GM19328 (cell line): ENCODE results near the gene KRT27.
"Not testable (repeated sequence)": the region's sequence is repeated elsewhere in the genome, so short reads cannot be mapped to it uniquely, and the experiment has no call there.

ENCODE experiments used
- ATAC-seq: cut with Tn5 transposase; IDR thresholded peaks from one replicate; pipeline ENCODE4 v1.9.1; 2021; ENCODE audit warnings: mild to moderate bottlenecking, moderate library complexity; ENCODE audit not compliant: unreplicated experiment

KRT27 gene

DNA sequence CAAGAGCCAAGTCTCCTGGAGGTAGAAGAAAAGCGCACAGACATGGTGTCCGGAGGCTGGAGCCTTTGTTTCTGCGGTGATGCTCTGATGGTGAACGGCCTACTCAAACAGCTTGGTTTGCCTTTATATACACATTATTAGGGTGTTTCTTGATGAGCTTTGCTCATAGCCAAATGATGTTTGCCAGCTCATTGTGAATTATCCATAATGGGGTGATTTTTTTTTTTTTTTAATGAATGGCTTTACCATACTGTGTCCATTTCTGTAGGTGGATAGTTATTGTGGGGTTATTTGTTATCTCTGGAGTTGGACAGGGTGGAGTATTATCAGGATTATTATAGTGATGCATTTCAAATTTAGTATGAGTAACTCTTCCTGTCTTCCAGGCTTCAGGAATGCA, at the start of gene KRT27:
KRT27 (minus strand) TSS at position 101 of the 400 bp plus-strand sequence; CDS start at position 44, 57 bp downstream.
- ATAC-seq = no peak

DNA sequence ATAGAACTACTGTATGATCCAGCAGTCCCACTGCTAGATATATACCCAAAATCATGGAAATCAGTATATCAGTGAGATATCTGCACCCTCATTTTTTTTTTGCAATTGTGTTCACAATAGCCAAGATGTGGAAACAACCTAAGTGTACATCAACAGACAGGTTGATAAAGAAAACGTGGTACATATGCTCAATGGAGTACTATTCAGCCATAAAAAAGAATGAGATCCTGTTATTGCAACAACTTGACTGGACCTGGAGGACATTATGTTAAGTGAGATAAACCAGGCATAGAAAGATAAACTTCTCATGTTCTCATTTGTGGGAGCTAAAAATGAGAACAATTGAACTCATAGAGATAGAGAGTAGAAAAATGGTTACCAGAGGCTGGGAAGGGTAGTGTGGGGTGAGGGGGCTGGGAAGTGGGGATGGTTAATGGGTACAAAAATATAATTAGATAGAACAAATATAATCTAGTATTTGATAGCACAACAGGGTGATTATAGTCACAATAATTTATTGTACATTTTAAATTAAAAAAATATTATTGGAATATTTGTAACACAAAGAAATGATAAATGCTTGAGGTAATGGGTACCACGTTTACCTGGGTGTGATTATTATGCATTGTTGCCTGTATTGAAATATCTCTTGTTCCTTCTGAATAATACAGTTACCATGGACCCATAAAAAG, 47.9 kb upstream of the KRT27 start:
- no peak for ATAC-seq

DNA sequence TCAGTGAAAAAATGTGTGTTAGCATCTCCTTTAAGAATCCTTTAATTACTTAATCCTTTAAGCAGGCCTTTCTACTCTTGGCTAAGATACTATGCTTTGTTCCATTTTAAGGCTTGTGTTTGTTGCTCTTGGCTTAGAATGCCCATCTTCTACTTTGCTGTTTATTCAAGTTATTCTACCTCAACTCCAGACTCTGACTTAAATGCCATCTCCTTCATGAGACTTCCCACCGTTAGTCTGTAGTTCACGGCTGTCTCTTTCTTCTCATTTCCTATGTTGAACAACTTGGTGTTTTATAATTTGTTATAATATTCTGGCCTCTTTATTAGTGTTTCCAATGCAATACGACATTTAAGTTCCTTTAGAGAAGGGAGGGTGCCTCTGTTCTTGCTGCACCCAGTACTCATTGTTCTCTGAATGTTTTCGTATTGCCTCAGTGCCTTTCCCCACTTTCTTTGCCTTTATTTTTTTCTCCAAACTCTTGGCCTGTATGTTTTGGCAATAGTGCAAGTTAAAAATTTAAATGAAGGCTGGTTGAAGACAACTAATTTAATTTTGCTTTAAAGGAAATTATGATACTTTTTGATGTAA, 46.2 kb upstream of the KRT27 start:
- ATAC-seq = no peak

GRCh38 chr17:40827746-40828453, 45.5 kb upstream of the KRT27 start:
- no peak for ATAC-seq

GRCh38 chr17:40825599-40825998, 43.2 kb upstream of the KRT27 start:
- no peak for ATAC-seq

DNA sequence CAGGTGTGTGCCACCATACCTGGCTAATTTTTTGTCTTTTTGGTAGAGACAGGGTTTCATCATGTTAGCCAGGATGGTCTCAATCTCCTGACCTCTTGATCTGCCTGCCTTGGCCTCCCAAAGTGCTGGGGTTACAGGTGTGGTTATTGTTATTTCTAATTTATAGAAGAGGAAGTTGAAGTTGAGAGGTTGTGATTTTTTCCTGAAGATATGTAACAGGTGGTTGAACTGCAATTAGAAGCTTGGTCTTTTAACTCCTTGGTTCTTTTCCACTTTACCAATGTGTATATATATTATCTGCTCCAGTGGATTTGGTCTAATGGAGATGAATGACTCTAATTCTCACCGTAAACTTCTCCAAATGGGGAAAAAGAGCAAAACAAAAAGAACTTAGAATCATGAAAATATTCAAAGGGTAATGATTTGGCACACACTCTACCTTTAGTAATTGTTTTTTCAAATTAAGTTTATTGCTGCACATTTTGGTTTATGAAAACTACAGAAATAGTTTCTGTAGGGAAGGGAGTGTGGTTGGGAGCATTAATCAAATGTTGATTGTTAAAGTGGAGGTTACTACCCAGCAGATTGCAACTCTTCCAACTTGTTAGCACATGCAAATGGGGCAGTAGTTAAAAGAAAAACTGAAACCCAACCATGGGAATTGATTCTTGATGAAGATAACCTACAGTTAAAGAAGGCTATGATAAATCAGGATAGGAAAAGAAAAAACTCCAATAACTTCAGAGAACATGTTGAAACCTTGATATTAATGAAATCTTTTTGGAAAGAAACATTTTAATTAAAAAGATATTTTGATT, 41.9 kb upstream of the KRT27 start:
- ATAC-seq = no peak

DNA sequence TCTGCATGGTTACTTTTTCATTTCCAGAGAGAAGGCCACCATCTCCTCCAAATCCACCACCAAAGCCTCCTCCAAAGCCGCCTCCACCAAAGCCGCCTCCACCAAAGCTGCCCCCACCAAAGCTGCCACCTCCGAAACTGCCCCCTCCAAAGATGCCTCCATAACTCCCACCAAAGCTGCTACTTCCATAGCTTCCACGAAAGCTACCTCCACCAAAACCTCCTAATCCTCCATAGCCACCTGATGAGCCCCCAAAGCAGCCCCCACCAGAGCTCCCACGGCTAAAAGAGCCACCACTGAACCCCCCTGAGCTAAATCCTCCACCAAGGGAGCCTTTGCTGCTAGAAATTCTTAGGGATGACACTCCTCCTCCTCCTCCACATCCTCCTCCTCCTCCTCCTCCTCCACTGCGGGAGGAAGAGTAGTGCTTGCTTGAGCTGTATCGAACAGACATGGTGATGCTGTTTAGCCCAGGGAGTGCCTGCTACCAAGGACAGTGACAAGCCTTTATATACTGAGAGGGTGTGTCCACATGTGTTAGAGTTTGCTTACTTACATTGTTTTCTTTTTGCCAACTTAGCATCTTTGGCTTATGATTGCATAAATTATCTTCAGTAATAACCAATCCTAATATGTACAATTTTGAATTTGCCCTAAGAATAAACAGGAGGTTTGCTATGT, 39.9 kb upstream of the KRT27 start, which contains the start of gene KRT10:
KRT10 (minus strand) TSS at position 483 of the 681 bp plus-strand sequence; CDS start at position 454, 29 bp downstream.
- ATAC-seq = no peak

DNA sequence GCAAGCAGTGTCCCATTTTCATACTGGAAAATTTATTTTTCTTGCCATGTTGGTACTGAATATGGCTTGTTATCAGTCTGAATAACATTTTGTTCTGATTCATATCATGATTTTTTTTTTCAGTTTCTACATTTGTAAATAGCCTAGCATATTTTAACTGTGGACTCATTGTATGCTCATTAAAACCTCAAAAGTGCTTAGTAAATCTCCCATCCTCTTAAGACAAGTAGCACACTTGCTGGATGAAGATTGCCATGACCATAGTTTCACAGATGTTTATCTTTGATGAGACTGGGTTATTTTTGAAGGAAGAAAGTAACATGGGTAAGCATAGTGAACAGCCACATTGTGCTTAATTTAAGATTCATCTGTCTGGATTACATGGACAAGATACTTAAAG, 39.2 kb upstream of the KRT27 start:
- ATAC-seq = no peak

- no peak for ATAC-seq
Observed at GRCh38 chr17:40820228-40820838, 38.0 kb upstream of the KRT27 start.

DNA sequence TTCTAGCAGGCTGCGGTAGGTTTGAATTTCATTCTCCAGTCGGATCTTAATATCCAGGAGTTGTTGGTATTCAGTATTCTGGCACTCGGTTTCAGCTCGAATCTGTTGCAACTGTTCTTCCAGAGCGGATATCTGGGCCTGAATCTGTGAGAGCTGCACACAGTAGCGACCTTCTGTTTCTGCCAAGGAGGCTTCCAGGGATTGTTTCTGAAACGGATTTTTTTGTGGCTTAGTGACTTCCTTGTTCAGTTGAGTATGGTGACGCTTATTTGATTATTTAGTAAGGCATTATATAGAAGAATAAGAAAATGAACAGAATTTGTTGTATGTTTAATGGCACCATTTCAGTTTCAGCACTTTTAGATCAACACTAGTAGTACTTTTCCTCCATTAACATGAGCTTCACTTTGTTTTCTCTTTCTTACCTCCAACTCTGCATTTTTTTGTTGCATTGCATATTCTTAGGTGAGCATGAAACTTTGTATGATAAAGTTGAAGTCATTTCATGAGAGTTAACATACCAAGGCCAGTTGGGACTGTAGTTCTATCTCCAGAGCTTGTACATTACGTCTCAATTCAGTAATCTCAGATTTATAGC, 37.3 kb upstream of the KRT27 start:
- ATAC-seq = no peak

DNA sequence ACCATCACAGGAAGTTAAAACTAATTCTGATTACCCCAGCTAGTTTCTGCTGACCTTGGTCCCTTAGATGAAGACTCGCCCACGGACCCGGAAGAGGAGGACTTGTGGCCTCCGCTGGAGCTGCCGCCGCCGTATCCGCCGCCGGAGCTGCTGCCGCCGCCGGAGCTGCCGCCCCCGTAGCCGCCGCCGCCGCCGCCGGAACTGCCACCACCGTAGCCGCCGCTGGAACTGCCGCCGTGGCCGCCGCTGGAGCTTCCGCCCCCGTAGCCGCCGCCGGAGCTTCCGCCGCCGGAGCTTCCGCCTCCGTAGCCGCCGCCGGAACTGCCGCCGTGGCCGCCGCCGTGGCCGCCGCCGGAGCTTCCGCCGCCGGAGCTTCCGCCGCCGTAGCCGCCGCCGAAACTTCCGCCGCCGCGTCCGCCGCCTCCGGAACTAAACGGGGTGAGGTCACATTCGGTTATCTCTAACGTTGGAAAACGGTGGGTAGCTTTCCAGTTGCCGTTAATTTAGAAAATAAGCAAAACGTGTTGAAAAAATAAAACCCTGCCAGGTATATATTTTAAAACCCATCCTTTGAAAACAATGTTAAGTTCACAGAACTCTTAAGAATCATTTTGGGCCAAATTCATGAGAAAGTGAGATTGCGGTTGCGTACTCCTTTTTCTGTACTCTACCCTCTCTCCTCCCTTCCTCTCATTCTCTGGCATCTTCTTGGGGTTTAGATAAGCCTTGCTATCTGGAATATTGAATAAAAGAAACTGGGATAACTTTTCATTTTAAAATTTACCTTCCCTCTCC, 36.6 kb upstream of the KRT27 start:
- peak; percentile 75 for ATAC-seq

DNA sequence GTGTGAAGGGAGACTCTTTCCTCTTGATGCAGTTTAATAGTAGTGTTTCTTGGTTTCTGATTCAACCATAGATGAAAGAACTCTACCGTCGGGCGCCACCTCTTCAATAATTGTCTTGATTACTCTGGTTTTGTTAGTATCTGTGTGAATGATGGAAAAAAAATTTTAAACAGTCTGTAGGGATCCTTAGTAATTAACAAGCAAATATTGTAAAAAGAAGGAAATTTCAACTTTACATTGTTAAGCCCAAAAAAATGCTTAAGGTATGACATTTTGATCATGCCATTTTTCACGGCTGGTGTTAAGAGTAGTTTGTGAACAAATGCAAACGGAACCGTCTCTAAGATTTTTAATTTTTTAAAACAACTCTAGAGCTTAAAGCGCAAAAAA, 36.0 kb upstream of the KRT27 start:
- ATAC-seq = no peak

- no peak for ATAC-seq
Observed at GRCh38 chr17:40817103-40817682, 34.8 kb upstream of the KRT27 start.

DNA sequence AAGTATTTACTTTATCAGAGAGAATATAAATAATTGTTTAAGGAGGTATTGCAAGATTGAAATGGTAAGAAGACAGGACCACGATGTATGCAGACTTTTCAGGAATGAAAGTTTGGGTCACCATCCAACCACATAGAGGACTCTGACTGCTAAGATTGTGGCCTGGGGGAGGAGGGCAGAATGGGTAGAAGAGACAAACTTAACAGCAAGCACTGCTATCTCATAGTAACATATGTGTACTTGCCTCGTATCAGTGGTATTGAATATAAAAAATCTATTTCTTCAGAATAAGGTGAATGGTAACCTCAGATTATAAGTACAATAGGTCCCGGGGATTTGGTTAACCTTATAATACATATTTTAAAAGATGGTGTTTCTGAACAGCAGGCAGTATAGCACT, 34.2 kb upstream of the KRT27 start:
- no peak for ATAC-seq

DNA sequence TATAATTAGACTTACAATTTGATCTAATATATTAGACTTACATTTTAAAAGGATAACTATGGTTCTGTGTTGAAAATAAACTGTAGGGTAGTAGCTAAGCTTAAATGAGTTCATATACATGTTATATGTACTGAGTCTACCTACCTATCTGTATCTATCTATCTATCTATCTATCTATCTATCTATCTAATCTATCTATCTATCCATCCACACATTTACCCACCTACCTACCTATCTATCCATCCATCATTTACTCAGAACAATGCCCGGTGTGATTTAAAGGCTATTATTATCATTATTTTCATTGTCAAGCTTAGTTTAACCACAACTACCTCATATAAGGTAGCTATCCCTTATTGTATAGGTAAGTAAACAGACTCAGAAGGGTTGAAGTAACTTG, 33.0 kb upstream of the KRT27 start:
- no peak for ATAC-seq

GRCh38 chr17:40814657-40815056, 32.3 kb upstream of the KRT27 start:
- not testable (repeated sequence) for ATAC-seq

GRCh38 chr17:40813804-40814203, 31.5 kb upstream of the KRT27 start:
- no peak for ATAC-seq

- no peak for ATAC-seq
Observed at GRCh38 chr17:40812639-40813038, 30.3 kb upstream of the KRT27 start.

GRCh38 chr17:40810494-40810893, 28.1 kb upstream of the KRT27 start:
- ATAC-seq = no peak
